Measurements from ENCODE around the gene ITPKC. TPM values are rescaled to one million over a fixed set of nuclear protein-coding genes. Genes with fewer than 3 reads are reported as not detected.
A peak's percentile ranks its signal among the peaks of the same experiment; 100 is the strongest.

Gene ITPKC
- total and polyA plus RNA-seq, 9 of the 15 experiments (the other 6 are each of a cell fraction or from before 2014, with no cell fraction given): 0.08 to 9.3 (median 5.8) TPM

DNA sequence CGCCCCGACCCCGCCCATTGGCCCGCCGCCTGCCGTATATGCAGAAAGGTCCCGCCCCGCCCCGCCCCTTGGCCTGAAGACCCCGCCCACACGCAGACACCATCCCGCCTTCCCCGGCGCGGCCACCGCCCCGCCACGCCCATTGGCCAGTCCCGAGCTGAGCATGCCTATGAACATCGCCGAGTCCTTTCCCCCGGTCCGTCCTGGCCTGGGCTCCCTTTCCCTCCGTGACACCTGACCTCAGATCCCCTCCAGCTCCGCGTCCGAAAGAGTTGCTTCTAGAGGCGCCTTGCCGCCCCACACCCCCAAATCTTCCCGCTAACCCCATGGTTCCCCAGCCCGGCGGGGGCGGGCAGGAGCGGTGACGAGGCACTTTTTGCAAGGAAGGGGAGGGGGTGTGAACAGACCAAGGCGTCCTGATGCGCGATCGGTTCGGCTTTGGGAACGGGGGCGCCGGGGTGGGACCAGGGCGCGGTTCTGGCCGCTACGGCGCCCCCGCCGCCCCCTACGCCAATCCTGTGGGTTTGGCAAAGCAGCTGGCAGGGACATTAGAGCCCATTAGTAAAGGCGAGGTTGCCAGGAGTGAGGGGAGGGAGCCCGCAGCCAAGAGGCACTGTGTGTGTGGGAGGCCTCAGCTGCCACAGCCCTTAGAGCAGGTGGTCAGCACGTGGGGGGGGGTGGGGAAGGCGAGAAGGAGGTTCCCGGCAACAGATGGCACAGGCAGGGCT is 26.1 kb upstream of the ITPKC start (continued):
- no peak for TF ChIP-seq REST (IDR thresholded peaks at IDR 0.05; ENCODE audit: borderline replicate concordance)
- TF ChIP-seq REST (CRISPR knock-in tag; IDR thresholded peaks at IDR 0.05; ENCODE audit: low read depth): 0 out of 2 replicates have a peak, but pooled peaks have one; percentile 35
- TF ChIP-seq, protein P1, sequence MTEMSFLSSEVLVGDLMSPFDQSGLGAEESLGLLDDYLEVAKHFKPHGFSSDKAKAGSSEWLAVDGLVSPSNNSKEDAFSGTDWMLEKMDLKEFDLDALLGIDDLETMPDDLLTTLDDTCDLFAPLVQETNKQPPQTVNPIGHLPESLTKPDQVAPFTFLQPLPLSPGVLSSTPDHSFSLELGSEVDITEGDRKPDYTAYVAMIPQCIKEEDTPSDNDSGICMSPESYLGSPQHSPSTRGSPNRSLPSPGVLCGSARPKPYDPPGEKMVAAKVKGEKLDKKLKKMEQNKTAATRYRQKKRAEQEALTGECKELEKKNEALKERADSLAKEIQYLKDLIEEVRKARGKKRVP (CRISPR knock-in tag; IDR thresholded peaks at IDR 0.05): no peak
- TF ChIP-seq, protein P2, sequence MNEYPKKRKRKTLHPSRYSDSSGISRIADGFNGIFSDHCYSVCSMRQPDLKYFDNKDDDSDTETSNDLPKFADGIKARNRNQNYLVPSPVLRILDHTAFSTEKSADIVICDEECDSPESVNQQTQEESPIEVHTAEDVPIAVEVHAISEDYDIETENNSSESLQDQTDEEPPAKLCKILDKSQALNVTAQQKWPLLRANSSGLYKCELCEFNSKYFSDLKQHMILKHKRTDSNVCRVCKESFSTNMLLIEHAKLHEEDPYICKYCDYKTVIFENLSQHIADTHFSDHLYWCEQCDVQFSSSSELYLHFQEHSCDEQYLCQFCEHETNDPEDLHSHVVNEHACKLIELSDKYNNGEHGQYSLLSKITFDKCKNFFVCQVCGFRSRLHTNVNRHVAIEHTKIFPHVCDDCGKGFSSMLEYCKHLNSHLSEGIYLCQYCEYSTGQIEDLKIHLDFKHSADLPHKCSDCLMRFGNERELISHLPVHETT (CRISPR knock-in tag; conservative IDR thresholded peaks at IDR 0.05 in 1 of 2, IDR thresholded peaks at IDR 0.05 in 1 of 2): peak in 1 of 2 experiments; percentile 81; a peak in 1 of 4 replicates
- TF ChIP-seq ZNF511 (CRISPR knock-in tag; IDR thresholded peaks at IDR 0.05): no peak; the same call in 1 of the 2 replicates
- no peak for TF ChIP-seq ZNF384 (IDR thresholded peaks at IDR 0.05; ENCODE audit: low read depth, low read length)
- TF ChIP-seq TRIM28 (IDR thresholded peaks at IDR 0.05): peak; percentile 59; the same call in 1 of the 2 replicates
- TF ChIP-seq TCFL5 (CRISPR knock-in tag; conservative IDR thresholded peaks at IDR 0.05): no peak
- TF ChIP-seq DPF2 (IDR thresholded peaks at IDR 0.05): peak; percentile 84
- TF ChIP-seq PATZ1 (CRISPR knock-in tag; IDR thresholded peaks at IDR 0.05; ENCODE audit: borderline replicate concordance): no peak
- no peak for TF ChIP-seq RBM34 (IDR thresholded peaks at IDR 0.05; ENCODE audit: borderline replicate concordance, insufficient read depth, low read length)
